ENCODE measurements around the gene DDAH1.

Gene DDAH1

GRCh38 chr1:85296980-85297379, 168.0 kb downstream of the DDAH1 start:
- DNase-seq = no peak

DNA sequence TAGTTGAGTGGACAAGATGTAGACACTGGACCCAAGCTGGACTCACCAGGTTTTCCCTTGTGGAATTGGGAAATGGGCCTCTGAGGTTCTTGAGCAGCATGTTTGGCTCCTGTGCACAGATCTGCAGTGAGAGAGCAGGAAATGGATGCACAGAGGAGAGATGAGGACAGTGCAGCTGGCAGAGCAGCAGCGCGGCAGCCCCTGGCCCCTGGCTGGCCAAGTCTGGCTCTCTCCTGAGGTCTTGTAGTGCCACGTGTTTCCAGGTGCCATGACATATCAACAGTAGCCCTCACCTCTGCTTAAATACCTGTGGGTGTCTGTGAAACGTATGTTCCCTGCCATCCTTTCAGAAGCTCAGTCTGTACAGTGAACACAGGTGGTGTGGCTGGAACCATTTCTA, 169.3 kb downstream of the DDAH1 start:
- DNase-seq = no peak

- no peak for DNase-seq
Measured at GRCh38 chr1:85295006-85295431, 169.9 kb downstream of the DDAH1 start.

DNA sequence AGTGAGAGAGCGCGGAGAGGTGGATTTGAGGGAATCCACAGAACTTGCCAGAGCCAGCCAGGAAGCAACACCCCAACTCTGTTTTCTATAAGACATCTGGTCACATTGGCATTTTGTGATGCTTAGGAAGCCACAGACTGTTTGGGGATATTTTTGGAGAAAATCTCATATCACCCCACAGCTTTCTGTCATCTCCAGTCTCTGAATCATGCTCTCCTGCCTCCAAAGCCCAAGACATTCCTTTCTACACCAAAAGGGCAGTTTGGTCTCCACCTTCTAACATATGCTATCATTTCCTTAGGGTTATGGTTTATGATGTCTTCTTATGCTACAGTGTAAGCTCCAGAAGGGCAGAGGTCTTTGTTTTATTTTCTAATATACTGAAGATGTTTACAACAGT, 174.1 kb downstream of the DDAH1 start:
- DNase-seq = no peak

DNA sequence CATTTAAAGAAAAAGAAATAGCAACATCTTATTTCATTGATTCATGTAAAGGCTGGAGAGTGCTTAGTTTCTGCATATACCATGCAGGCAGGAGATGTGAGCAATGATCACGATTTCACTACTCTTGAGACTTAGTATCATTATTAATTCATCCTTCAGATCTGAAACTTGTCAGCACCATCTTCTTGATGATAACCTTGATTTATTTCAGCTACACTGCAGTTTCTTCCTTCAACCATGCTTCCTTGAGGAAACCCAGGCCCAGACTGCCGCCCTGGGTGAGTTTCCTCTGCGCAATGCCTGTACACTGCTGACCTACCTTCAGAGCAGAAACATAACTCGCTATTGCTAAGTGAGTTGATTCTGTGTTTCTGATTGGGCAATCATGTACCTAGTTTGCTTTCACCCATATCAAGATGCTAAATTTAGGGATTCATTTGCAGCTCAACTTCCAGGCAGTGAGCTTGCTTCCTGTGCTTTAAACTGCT, 175.1 kb downstream of the DDAH1 start:
- no peak for DNase-seq

- no peak for DNase-seq
Measured at GRCh38 chr1:85289207-85289847, 175.6 kb downstream of the DDAH1 start.

DNA sequence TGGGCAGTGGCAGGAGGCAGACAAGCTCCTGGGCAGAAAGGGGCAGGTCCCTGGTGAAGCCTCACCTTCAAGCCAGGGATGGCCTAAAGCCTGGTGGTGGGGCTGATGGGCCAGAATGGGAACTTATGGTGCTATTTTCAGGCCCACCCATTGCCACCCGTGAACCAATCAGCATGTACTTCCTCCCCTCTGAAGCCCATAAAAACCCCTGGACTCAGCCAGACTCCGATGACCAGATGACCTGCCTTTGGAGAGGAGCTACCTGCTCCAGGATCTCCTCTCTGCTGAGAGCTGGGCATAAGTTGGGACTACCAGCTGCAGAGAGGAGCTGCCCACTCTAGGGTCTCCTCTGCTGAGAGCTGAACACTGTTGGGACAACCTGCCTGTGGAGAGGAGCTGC, 180.8 kb downstream of the DDAH1 start:
- no peak for DNase-seq

- DNase-seq = peak in 3 of 14 donors; percentile 2 to 4 (median 4)
Measured at GRCh38 chr1:85283475-85284199, 181.3 kb downstream of the DDAH1 start.

- no peak for DNase-seq
Measured at GRCh38 chr1:85282424-85282823, 182.5 kb downstream of the DDAH1 start.

DNA sequence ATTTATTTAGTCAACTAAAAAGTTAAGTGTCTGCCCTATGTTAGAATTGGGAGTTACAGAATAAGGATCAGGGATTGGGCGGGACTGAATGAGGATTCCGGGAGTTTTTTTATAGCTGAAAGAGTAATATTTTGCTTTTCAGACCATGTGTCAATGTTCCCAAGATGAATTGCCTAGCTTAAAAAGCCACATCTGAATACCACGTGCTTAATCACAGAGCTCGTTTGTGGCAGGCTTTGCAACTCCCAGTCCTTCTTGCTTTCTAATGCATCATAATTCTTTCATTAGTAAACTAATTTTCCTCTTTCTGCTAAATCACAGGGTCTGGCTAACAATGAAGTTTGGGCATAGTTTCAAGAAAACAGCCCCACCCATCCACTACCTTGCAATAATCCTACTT, 184.3 kb downstream of the DDAH1 start:
- DNase-seq = no peak

- DNase-seq = no peak
Measured at GRCh38 chr1:85279458-85280080, 185.4 kb downstream of the DDAH1 start.

DNA sequence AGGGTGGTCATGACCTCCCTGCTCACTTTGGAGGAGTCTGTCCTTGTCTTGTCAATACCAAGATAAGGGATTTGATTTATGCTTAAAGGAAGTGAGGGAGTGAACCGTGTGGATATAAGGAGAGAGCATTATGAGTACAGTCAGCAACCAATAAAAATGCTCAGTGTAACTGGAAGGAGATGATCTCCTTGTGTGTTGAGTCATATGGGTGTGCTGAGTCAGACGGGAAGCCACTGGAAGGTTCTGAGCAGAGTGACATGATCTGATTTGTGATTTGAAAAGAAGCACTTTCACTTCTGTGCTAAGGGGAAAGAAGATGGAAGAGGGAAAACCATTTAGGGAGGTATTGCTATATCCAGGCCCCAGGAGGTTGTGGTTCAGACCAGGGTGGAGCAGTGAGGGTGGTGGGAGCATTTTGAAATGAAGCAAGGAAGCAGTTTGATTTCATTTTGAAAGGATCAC, 186.1 kb downstream of the DDAH1 start:
- peak in 2 of 14 donors; percentile 6 to 11 for DNase-seq

DNA sequence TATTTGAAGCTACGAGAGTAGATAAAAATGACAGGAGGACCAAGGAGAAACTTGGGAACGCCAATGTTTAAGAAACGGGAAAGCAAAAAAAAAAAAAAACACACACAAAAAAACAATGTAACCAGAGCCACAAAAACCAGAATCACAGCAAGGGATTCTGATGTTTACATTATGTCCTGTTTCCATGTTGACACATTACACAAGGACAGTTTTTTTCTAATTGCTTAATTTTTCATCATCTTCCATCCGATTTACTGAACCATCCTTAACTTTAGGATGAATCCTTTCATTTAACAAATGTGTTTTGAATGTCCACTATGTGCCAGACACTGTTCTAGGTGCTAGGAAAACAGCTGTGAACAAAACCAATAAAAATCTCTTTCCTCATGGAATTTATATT, 187.2 kb downstream of the DDAH1 start:
- no peak for DNase-seq

DNA sequence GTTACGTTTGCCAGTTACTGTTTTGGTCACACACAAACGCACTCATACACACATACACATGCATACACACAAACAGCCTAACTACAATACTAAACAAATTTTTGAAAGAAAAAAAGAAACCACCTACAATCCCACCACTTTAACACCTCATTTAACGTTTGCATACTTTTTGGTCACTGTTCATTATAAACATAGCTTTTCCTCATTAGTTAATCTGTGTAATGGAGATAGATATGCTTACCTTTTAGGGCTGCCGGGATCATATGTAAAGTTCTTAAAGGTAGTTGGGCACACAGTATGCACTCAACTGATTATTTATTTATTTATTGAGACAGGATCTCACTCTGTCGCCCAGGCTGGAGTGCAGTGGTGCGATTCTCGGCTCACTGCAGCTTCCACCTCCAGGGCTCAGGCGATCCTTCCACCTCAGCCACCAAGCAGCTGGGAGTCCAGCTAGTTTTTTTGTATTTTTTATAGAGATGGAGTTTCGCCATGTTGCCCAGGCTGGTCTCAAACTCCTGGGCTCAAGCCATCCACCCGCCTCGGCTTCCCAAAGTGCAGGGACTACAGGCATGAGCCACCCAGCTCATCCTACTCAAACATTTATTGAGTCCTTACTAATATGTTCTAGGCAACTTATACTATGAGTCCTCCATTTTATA, 187.8 kb downstream of the DDAH1 start:
- no peak for DNase-seq

DNA sequence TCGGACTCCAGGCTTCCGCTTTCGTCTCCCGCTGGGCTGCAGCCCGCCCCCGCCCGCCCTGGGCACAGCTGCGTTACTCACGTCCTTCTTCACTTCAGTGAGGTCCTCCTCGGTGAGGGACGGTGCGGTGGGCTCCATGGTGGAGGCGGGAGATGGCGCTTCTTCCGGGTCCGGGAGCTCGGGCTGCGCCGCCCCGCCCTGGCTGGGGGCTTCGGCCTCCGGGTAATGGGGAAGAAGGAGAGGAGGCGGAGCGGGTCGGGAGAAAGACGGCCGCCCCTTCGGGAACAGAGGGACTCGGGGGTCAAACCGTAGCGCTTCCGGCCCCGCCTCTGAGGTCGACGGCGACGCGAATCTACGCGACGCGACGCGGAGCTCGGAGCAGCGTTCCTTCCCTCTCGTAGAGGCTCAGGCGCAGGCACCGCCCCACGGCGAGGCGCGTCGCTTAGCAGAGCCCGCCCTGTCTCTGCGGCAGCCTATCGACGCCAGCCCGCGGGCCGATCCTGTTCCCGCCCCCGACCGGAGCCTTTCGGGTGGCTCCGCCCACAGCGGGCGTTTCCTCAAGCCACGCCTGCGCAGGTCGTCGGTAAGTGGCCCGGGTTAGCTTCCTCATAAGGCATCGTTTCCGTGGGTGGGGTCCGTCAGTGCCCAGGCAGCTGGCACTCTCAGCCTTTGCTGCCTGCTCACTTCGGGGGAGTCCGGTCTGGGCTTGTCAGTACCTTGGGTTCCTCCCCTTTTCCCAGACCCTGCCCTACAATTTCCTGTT, 188.6 kb downstream of the DDAH1 start, which contains the start of gene BCL10:
TSS of gene BCL10 (minus strand) at position 418 of the 763 bp plus-strand sequence. CDS start at position 138, 280 bp downstream.
- peak; percentile 70 to 99 (median 95) for DNase-seq

DNA sequence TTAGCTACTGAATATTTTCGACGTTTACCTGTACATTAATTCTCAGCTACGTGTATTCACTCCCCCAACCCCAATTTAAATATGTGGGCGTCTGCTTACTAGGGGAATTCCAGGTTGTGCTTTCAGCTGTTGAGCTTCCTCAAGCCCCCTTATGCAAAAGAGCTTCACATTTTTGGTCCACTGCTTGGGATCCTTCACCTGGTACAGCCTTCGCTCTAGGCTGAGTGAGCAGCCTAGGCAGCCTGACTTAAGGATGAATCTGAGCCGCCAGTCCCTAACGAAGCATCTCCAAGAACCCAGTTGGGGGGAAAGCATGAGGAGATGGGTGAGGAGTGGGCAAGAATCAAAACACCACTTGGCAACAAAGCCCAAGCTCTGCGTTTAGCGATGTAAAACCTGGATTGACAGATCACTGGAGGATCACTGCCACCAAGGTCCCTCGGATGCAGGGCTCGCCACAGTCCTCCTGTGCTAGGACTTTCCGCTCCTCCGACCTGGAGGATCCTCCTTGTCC, 189.2 kb downstream of the DDAH1 start:
- no peak for DNase-seq

DNA sequence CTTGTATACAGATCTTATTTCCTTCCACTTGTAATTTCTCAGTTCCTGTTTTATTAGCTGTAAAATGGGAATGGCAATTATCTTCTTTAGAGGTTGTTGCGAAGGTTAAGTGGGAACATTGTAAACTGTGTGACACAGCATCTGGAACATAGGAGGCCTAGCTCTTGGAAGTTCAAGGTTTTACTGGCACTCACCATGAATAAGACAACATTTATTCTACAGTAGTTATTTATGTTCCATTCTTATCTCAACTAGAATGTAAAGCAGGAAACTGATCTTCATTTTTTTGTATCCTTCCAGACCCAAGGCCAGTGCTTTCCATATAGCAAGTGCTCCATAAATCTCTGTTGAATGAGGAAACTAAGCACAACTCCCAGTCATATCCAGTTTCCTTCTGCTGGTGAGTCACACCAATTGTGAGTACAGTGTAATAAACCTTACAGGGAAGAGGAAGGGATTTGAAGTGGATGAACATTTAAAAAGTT, 189.9 kb downstream of the DDAH1 start:
- DNase-seq = no peak

DNA sequence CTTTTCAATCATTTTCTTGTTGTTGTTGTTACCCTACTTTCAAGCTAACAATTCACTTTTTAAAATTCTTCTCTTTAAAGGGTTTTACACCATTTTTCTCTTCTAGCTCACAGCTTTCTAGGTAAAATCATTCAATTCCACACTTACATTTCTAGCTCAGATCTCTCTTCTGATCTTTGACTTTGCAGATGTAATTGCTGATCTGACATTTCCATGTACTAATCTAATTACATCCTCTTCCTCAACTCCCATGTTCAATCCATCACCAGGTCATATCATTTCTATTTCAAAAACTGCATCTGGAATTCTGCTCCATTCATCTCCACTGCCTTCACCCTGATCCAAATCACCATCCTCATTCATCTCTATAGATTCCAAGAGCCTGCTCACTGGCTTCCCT, 191.6 kb downstream of the DDAH1 start:
- DNase-seq = no peak

GRCh38 chr1:85268801-85269585, 196.0 kb downstream of the DDAH1 start:
- no peak for DNase-seq

All from C1 segment of cervical spinal cord (tissue), 14 donors.